GM18499 (cell line): ENCODE results near the gene EPC1.
"Not testable (repeated sequence)": the region's sequence is repeated elsewhere in the genome, so short reads cannot be mapped to it uniquely, and the experiment has no call there.

Source experiments
- ATAC-seq: cut with Tn5 transposase; IDR thresholded peaks from one replicate; pipeline ENCODE4 v1.9.1; 2021; ENCODE audit warnings: moderate number of reproducible peaks; ENCODE audit not compliant: insufficient read depth, unreplicated experiment

Gene EPC1

DNA sequence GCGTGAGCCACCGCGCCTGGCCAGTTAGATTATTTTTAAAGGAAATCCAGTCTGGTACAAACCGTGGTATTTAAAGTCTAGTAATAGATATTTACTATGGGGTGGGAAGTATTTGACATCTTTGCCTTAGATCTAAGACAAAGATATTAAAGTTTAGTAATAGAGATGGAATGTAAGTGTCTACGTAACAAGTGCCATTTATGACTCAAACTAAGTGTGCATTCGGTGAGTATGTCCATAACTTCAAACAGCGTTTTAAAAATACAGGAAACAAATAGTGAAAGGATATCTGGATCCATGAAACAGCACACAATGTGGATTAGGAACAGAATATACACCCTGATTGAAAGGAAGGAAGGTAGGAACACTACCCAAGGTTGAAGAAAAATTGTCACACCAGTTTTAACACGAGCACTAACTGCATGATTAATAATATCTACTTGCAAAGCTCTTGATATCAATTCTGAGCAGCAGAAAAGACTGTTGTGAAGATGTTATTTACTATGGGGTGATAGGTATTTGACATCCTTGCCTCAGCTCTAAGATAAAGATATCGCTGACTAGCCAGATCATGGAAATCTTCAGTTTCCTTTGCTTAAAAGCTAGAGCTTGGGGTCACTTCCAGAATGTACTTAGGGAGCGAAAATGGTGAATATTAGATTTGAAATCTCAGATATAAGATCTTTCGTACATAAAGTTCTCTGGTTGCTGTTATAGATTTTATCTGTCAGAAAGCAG, 48.7 kb downstream of the EPC1 start:
- no peak for ATAC-seq

DNA sequence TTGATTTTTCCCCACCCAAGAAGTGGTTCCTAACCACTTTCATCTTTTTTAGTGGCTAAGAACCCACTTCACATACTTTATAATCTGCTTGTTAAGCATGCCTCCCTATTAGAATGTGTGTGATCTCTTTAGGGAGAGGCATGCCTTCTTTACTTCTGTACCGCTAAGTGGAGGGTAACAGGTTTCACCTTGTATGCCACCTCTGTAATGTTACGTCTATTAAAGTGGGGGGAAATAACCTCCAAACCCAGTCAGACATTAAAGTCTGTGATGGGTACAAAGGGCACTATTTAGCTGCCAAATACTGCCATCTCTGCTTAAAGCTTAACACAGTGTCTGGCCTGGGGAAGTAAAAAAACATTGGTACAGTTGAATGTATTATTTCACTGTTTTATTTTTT, 51.9 kb downstream of the EPC1 start:
- no peak for ATAC-seq

DNA sequence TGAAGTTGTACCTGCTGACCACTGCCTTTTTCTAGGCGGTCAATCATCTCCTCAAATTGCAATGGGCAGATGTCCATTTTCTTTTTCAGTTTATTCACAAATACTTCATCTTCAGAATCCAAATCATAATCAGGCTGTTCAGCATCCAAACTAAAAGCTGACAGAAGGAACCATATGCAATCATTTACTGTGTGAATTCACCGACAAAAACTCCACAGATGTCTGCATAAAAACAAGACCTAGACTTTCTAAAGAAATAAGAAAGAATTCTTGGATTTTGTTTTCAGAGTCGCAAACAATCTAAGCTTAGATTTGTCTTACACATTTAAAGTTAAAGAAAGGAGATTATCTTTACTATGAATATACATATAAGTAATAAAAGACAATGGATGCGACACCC, 53.4 kb downstream of the EPC1 start:
- no peak for ATAC-seq

DNA sequence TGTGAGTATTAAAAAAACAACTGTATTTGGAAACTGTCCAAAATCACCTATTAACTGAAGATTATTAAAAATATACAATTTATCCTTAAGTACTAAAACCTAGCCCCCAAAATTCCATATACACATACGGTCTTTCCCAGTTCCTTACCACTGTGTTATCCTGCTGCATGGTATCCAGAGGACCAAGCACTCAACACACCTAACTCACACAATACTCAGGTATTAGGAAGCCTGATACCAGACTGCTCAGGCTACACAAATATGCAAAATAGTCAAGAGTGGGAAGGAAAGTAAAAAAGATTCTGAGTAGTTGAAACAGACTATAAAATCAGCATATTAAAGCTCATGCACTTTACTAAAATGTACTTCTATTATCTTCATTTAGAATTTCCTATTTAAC, 67.2 kb downstream of the EPC1 start:
- ATAC-seq = no peak

DNA sequence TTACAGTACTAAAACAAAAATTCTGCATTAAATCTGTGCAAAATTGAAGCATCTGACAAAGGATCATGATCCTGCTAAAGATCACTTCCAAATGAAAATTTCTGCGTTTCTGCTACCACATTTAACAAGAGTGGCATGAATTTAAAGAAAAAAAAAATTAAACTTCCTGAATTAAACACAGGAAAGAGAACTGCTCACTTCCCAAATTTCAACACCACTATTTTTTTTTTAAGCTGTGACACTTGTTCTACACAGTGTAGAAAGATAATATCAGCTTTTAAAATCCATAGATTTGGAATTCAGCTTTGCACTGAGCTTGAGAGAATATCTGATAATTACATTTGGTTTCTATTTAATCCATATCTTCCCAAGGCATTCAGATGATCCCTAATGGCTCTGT, 73.6 kb downstream of the EPC1 start:
- ATAC-seq = no peak

DNA sequence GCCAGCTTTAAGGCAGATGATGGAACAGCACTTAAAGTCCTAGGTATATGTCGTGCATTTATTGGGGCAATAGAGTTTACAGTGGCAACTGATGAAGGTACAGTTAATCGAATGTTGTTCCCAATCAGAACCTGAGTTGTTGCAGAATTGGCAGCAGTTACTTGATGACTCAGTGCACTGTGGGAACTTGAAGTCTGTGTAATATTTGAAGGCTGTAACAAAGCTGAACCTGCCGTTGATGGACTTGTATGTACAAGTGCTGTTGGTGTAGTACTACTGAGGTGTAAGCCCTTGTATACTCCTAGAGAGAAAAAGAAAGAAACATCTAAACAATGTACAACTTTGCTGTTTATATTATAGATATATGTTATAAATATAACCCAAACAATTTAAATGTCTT, 75.3 kb downstream of the EPC1 start:
- no peak for ATAC-seq

DNA sequence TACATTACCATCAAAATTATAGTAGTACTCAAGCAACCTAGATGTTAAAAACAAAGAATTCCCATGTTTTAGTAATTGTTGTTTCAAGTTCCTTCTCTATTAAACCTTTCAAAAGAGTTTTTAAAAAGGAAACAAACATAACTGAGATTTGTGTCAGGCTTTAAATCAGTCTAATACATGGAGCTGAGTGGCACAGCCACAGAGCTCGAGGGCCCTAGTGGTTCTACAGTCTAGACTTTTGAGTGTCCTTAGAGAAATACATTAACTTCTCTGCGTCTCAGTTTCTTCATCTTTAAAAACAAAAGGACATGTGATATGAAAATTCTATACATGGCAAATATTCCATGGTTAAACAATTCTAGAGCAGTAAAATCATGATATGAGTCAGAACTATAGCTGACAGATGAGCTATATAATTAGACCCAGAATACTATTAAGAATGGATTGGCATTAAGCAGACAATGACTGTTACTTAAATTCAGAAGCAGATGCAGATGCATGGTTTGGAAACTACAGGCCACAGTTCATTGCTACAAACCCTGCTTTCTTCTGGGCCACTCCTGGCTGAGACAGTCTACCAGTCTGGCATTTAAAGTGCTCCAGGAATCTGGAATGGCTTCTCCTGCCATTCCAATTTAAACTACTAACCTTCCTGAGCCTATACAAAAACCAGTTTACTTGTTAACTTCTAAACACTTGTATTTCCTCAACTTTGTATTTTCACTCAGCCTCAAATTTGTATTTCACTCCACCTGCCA, 77.4 kb downstream of the EPC1 start:
- no peak for ATAC-seq

DNA sequence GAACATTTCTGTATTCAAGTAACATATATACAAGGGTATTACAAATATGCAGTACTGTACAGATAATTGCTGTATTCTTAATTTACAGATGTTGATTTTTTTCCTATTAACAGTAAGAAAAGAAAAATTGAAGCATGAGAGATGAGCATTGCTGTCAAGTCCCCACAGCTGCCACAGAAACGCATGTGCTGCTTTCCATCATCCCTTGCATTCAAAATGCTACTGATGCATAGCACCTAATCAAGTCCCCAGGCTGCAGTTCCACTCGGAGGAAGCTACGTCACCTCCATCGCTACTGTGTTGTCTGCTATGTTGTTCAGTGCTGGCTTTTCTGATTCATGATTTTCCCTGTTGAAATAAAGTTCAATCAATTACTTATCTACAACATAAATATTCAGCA, 78.2 kb downstream of the EPC1 start:
- ATAC-seq = no peak

DNA sequence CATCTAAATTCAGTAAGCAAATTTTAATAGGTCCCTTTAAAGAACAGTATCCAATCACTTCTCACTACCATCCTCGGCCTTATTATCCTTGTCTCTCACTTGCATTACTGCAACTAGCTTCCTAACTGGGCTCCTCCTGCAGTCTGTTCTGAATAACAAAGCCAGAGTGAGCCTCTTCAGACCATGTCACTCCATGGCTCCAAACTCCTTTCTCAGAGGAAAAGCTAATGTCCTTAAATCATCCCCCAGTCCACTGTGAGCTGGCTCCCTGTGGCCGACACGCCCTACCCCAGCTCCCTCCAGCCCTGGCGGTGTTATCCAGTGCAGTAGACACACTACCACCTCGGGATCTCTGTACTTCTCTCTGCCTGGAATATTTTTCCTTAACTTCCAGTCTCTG, 80.0 kb downstream of the EPC1 start:
- ATAC-seq = no peak

DNA sequence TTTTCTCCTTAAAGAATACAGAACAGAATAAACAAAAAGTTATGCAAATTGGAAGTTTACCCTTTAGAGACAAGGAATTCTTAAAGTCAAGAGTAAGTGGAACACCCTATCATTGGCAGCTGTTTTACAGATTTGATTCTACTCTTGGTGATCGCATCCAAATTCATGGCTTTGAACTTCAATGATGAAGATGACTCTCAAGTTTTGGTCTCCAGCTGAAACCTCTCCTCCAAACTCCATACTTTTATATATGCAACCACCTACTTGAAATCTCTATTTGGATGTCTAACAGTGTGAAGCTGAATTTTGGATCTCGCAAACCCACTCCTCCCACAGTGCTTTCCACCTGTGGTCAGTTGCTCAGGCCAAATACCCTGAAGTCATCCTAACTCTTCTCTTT, 80.4 kb downstream of the EPC1 start:
- no peak for ATAC-seq

DNA sequence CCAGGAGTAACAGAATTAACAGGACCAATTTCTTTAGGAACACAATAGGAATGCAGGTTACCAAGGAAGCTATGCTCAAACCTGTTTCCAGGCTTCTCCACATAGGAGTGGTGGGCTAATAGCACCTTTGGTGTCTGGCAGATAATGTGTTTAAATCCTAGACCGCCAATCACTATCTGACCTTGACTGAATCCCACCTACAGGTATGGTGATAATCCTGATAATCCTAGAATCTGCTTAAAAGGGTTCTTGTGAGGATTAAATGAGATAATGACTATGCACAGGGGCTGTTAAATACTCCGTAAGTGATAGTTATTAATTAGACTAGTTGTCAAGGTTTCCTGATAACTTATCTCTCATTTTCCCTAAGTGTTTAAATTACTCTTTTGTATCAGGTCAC, 81.2 kb downstream of the EPC1 start:
- ATAC-seq = no peak

DNA sequence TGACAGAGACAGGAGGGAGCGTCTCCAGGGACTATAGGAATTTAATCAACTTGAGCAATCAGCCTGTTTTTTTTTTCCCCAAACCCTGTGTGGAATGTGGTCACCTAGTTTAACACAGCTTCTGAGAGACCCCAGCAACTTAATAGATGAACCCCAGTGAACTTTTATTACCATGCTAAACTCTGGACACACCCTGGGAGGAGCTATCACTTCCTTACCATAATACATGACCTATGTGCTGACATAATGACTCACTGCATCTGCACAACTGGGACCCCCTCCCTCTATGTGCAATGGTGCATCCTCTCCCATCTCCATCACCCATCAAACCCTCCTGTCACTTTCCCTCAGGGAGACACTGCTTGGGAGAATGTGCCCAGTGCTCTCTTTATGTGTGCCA, 83.7 kb downstream of the EPC1 start:
- no peak for ATAC-seq

DNA sequence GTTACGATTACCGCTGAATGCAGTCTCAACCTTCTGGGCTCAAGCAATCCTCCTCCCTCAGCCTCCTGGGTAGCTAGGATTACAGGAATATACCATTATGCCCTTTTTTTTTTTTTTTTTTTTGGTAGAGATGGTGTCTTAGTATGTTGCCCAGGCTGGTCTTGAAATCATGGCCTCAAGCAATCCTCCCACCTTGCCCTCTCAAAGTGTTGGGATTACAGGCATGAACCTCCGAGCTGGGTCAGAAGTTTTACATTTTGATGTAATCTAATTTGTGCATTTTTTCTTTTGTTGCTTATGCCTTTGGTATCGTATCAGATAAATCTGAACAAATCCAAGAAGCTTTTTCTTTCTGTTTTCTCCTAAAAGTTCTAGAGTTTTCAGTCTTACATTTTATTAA, 87.4 kb downstream of the EPC1 start:
- no peak for ATAC-seq

DNA sequence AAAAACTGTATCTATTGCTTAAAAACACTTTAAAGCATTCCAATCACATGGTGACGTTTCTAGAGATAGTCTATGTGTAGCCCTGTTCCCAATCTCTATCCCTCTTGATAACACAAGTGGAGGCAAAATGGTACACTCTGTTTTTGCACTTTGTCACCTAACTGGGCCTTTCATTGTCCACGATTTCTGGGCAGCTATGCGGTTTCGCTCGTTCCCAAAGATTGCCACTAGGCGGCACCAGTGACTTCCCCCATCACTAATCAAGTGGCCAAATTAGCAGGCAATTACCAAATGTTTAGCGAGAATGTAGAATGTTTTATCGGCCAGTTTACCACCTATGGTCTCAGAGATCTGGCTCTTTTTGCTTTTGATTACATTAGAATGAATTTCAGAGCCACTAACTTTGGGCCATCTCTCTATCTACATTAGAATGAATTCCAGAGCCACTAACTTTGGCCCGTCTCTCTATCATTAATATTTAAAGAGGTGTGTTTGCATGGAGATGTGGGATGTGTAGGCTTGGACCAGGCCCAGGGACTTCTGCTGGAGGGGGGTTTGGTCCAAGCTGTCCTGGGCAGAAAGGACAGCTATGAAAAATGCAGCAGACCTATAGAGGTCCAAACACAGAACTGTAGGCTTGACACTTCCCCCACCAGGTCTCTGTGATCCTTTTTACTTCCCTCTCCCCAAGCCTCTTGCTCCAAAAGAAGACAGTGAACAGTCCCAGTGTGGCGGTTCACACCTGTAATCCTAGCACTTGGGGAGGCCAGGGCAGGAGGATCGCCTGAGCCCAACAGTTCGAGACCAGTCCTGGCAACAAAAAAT, 90.1 kb downstream of the EPC1 start:
- no peak for ATAC-seq

DNA sequence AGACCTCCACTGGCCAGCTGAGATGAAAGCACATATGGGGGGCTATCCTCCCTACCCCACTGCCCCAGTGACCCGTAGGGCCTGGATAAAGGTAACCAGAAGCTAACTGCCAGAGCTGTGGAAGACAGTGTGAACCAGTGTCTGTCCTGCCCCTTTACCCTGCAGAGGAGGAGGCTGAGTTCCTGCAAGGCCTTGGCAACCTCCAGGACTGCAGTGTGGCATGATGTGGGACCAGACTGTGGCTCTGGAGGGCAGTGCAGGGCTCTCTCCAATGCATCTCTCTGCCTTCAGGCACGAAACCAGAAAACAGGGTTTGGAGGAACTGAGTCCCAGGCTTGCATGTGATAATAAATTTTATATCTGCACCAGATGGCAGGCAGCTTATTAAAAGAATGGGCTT, 93.1 kb downstream of the EPC1 start:
- no peak for ATAC-seq

DNA sequence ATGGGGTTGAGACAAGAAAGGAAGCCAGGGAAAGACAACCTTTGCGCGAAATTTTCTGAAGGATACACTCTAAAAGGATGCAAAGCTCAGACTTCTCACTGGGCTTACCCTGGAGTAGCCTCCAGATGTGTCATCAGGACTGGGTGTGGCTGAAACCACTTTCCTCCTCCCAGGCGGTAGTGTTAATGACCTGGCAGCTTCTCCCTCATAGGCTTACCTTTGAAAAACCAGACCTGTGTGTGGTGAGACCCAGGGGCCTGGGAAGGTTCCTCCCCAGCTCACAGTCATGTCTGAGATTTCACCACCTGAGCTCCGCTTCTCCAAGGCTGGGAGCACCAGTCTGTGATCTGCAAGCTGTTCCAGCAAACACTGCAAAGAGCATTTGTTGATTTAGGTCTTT, 93.7 kb downstream of the EPC1 start:
- no peak for ATAC-seq

DNA sequence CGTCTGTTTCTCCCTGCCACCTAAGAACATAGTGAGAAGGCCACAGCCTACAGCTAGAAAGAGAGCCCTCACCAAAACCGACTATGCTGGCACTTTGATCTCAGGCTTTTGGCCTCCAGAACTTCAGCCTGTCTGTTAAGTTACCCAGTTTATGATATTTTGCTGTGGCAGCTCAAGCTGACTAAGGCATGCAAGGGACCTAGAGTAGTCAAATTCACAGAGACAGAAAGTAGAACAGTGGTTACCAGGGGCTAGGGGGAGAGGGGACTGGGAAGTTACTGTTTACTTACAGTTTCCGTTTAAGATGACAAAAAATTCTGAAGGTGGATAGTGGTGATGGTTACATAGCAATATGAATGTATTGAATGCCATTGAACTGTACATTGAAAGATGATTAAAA, 96.5 kb downstream of the EPC1 start:
- not testable (repeated sequence) for ATAC-seq

DNA sequence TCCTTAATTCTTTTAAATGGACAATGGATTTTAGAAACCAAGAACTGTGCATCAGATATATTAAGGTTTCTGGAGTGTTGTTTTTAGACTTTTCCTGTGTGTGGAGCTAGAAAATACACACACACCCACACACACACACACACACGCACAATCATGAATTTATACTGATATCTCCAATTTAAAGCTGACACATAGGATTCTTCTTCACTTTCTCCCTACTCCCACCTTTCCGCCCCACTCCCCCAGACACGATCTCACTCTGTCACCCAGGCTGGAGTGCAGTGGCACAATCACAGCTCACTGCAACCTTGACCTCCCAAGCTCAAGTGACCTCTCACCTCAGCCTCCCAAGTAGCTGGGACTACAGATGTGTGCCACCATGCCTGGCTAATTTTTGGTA, 100.3 kb downstream of the EPC1 start:
- no peak for ATAC-seq

DNA sequence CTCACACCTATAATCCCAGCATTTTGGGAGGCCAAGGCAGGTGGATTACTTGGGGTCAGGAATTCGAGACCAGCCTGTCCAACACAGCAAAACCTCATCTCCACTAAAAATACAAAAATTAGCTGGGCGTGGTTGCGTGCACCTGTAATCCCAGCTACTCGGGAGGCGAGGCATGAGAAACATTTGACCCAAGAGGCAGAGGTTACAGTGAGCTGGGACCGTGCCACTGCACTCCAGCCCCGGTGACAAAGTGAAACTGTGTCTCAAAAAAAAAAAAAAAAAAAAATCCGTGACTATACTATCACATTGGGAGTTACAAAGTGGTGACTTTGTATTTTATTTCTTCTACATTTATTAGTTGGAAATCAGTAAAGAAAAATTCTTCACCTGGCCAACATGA, 101.2 kb downstream of the EPC1 start:
- no peak for ATAC-seq

DNA sequence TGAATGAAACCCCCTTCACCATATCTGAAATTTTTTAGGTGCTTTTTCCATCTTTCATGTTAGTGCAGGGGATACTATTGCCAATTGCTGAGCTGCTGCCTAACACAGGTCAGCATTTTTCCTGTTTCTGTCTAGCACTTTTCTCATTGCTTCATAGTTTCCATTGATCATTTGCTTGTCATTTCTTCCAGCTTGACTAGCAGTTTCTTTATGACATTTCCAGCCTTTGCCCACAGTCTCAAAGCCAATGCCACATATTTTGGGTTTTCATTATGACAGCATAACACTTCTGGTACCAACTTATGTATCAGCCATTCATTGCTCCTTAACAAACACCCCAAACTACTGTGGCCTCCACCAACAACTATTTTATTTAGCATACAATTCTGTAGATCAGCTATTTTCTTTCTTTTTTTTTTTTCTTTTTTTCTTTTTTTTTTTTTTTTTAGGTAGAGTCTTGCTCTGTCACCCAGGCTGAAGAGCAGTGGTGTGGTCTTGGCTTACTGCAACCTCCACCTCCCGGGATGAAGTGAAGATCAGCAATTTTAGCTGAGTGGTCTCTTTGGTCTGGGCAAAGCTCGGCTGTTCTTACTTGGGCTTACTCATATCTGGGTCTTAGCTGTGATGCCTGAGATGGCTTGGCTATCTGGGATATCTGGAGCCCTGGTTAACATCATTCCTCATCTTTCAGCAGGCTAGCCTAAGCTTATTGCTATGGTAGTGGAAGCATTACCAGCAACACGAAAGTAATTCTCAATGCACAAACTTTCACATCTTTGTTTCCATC, 102.3 kb downstream of the EPC1 start:
- no peak for ATAC-seq

DNA sequence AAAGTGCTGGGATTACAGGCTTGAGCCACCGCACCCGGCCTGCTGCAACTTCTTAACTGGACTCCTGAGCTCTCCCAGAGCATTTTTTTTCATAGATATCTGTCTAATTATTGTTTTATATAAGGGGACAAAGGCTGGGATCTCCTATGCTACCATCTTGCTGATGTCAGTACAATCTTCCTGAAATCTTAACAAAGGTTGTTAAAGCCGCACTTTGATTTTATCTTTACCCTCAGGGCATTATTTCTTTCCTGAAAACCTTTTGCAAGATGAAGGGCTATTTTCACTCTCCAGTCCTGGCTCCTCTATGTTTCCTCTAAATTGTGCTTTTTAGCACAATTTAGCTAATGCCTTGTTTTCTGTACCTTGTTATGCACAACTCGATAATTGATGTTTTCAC, 102.9 kb downstream of the EPC1 start:
- no peak for ATAC-seq
